ENCODE results near the gene LCLAT1.

LCLAT1 gene

DNA sequence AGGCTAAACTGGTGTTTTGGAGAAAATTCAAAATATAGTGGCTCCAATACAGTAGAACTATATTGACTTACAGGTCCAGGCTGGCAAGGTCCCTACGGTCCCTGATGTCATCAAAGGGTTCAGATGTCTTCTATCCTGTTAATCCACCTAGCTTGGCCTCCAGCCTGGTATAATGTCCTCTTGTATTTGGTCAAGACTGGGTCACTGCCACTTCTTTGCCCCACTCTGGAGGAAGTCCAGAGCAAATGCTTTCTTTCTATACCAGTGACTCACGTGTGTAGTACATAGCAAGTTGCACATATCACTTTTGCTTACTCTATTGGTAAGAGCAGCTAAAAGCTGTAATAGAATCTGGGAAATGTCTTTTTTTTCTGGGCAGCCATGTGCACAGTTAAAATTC is 80.8 kb downstream of the LCLAT1 start:
- H3K27ac Mint-ChIP-seq = no peak overlapping the region
- H3K9me3 Mint-ChIP-seq = peaks cover 4% of the 10 kb centered on the region
- H3K4me1 Mint-ChIP-seq (ENCODE audit: low read depth) = no peaks in the 10 kb centered on the region
- H3K4me3 Mint-ChIP-seq = no peak overlapping the region
- H3K36me3 Mint-ChIP-seq (ENCODE audit: low read depth) = peaks cover 43% of the 10 kb centered on the region
- no peaks in the 10 kb centered on the region for H3K27me3 Mint-ChIP-seq

DNA sequence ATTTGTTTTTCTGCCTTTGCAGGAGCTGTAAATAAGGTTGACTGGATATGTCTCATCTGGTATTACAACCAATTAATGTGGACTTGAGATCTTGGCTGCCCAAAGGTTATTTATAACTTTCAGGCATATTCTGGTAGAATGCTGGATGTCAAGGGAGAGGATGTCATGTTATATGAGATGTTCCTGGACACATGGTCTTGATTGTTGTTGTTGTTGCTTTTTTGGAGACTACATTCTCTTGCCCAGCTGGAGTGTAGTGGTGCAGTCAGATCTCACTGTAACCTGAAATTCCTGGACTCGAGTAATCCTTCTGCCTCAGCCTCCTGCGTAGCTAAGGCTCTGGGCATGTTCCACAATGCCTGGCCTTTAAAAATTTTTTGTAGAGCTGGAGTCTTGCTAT is 83.3 kb downstream of the LCLAT1 start:
- Mint-ChIP-seq H3K27me3 (no peaks in the 10 kb centered on the region), H3K9me3 (peaks cover 9% of the 10 kb centered on the region), H3K4me1 (ENCODE audit: low read depth) (no peaks in the 10 kb centered on the region), H3K4me3 (no peak overlapping the region), H3K36me3 (ENCODE audit: low read depth) (peaks cover 53% of the 10 kb centered on the region), H3K27ac (no peak overlapping the region)

DNA sequence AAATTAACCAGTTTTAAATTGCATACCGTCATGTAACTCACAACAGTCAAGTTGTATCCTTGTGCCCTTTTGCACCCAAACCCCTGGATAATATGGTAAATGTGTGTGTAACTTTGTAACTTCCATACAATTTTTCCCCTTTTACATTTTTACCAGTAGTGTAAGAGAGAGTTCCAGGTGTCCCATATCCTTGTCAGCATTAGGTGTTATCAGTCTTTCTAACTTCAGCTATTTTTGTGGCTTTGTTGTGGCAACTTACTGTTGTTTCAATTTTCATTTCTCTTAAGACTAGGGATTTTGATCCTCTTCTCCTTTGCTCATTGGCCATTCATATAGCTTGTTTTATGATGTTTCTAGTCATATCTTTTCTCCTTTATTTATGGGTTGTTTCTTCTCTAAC is 94.6 kb downstream of the LCLAT1 start:
- Mint-ChIP-seq H3K4me3 (no peak overlapping the region), H3K4me1 (ENCODE audit: low read depth) (peaks cover 19% of the 10 kb centered on the region), H3K36me3 (ENCODE audit: low read depth) (peaks cover 33% of the 10 kb centered on the region), H3K27me3 (no peaks in the 10 kb centered on the region), H3K27ac (no peak overlapping the region), H3K9me3 (peaks cover 4% of the 10 kb centered on the region)

DNA sequence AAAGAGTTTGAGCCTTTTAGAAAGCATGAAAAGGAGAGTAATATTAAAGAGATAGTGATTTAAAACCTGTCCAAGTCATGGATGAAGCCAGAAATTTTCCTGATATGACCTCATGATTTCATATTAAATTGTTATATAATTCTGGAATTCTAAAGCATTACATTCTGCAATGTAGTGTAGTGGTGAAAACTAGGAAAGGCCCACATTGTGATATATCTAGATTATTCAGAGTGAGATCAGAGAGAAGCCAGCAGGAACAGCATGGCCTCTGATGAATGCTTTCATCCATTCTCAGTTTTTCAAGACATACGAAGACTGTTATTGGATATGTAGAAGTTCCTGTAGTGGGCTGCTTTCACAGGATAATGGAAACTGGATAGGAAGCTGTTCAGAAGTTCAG is 98.8 kb downstream of the LCLAT1 start:
- Mint-ChIP-seq H3K27ac (no peak overlapping the region), H3K9me3 (peaks cover 3% of the 10 kb centered on the region), H3K4me1 (ENCODE audit: low read depth) (peaks cover 19% of the 10 kb centered on the region), H3K4me3 (no peak overlapping the region), H3K27me3 (no peaks in the 10 kb centered on the region), H3K36me3 (ENCODE audit: low read depth) (peaks cover 23% of the 10 kb centered on the region)

DNA sequence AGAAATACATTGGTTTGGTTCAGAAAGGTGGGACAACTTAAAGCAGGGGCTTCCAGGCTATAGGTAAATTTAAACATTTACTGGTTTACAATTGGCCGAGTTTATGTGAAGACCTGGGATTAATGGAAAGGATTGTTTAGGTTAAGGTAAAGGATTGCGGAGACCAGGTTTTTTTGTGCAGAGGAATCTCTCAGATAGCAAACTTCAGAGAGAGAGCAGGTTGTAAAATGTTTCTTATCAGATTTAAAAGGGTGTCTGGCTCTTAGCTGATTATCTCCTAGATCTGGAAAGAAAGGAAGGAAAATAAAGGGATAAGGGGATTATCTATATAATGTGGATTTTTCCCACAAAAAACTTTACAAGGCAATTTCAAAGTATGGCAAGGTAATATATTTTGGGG is 101.3 kb downstream of the LCLAT1 start:
- Mint-ChIP-seq H3K36me3 (ENCODE audit: low read depth) (peaks cover 21% of the 10 kb centered on the region), H3K4me3 (no peak overlapping the region), H3K27ac (no peak overlapping the region), H3K9me3 (no peaks in the 10 kb centered on the region), H3K4me1 (ENCODE audit: low read depth) (no peaks in the 10 kb centered on the region), H3K27me3 (no peaks in the 10 kb centered on the region)

DNA sequence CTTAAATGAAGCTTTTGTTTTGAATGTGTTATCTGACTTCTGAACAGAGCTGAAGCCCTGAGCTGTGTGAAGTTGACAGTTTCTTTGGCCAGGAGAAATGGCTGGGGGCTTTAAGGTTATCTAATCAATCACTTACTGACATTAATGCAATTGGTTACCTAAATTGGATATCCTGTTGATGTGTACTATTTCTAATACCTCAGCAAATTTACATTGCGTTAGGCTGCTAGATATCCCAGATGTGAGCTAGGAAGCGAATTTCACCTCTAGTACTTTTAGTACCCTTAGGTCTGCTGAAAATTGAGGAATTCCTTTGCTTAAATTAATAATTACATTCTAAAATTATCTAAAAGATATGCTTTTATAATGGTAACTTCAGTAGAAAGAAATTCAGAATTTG is 102.0 kb downstream of the LCLAT1 start:
- Mint-ChIP-seq H3K36me3 (ENCODE audit: low read depth) (peaks cover 21% of the 10 kb centered on the region), H3K4me3 (no peak overlapping the region), H3K4me1 (ENCODE audit: low read depth) (no peaks in the 10 kb centered on the region), H3K9me3 (no peaks in the 10 kb centered on the region), H3K27ac (no peak overlapping the region), H3K27me3 (no peaks in the 10 kb centered on the region)

DNA sequence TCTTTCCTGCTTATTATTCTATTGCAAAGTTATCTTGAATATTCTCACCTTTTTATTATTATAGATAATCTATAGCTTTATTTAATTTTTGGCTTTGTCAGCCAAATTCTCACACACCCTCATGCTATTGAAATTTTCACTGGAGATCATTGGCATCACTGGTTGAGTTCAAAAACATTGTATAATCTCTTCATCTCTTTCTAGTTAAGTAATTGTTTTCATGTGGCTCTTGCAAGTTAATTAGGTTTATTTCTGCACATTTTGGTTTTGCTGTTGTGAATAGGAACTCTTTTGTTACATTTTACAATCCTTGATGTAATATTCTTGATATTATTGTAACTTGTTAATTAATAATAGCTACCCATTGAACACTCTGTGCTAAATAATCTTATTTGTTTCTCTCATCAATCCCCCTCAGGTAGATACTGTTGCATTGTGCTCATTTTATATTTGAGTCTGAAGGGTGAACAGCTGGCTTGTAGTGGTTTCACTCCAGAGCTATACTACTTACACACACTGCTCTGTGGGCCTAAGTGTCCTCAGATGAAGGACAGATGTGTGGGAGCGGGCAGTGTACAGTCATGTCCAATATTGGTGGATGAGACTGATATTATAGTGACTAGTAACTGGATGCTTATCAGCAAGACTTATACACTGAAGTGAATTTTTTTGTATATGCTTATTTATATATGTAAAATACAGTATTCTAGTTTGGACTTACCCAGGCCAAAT is 112.7 kb downstream of the LCLAT1 start:
- no peaks in the 10 kb centered on the region for H3K27me3 Mint-ChIP-seq
- H3K27ac Mint-ChIP-seq = no peak overlapping the region
- H3K36me3 Mint-ChIP-seq (ENCODE audit: low read depth) = peaks cover 24% of the 10 kb centered on the region
- H3K4me3 Mint-ChIP-seq = no peak overlapping the region
- no peaks in the 10 kb centered on the region for H3K9me3 Mint-ChIP-seq
- H3K4me1 Mint-ChIP-seq (ENCODE audit: low read depth) = no peaks in the 10 kb centered on the region

DNA sequence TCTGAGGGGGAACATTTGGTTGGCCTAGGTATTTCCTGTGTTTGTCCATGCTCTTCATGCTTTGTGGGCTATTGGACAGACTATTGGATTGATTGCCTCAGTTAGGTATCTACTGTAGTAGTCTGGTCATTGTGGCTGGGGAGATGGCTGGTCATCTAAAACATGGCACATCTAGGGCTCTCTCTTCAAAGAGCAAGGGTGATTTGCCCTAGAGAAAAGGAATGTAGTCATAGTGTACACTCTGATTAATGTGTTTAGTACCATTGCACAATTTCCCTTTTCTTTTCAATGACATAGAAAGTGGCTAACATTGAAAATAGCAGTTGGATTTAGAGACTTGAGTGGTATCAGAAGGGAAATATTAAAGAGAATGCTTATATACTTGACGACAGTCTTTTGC is 114.3 kb downstream of the LCLAT1 start:
- no peaks in the 10 kb centered on the region for H3K27me3 Mint-ChIP-seq
- H3K4me3 Mint-ChIP-seq = no peak overlapping the region
- H3K36me3 Mint-ChIP-seq (ENCODE audit: low read depth) = peaks cover 22% of the 10 kb centered on the region
- H3K27ac Mint-ChIP-seq = no peak overlapping the region
- no peaks in the 10 kb centered on the region for H3K9me3 Mint-ChIP-seq
- H3K4me1 Mint-ChIP-seq (ENCODE audit: low read depth) = peaks cover 3% of the 10 kb centered on the region

DNA sequence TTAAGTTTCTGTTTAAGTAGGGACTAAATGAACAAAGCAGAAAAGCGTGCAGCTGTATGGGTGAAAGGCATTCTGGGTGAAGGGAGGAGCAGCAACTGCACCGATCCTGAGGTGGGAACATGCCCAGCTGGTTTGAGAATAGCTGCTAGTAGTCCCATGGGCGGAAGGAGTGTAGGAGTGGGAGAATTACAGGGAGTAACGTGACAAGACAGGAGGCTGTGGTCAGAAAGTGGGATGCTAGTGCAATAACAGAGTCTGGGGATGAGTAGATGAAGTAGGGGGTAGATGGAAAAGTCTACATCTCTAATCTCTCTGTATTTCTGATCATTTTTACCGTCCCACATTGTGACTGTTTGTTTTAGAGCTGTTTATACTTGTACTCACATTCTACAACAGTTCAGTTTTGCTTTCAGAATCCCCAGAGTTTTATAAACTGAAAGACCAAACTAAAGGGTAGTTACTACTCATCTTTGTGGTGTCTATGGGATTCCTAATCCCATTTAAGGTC is 118.9 kb downstream of the LCLAT1 start:
- Mint-ChIP-seq H3K36me3 (ENCODE audit: low read depth) (peaks cover 52% of the 10 kb centered on the region), H3K4me1 (ENCODE audit: low read depth) (peaks cover 3% of the 10 kb centered on the region), H3K9me3 (no peaks in the 10 kb centered on the region), H3K27ac (peak overlapping the region; percentile 6), H3K4me3 (no peak overlapping the region), H3K27me3 (no peaks in the 10 kb centered on the region)

DNA sequence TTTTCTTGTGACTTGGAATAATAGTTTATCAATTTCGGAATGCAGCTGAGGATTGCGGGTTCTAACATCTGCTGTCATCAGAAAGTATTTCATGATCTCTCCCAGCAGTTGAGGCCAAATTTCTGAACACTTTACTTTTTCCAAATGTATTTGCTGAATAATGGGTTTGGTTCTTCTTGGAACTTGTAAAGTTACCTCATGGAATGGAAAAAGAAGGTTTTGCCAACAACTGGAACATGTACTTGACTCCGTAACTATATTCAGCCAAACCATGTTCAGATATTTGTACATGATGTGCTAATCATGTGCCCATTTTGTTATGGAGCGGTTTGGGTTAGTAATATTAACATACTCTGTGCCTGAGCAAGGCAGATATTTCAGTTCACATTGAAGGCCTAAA is 119.6 kb downstream of the LCLAT1 start:
- Mint-ChIP-seq H3K27me3 (no peaks in the 10 kb centered on the region), H3K4me1 (ENCODE audit: low read depth) (peaks cover 7% of the 10 kb centered on the region), H3K9me3 (no peaks in the 10 kb centered on the region), H3K4me3 (no peak overlapping the region), H3K27ac (no peak overlapping the region), H3K36me3 (ENCODE audit: low read depth) (peaks cover 51% of the 10 kb centered on the region)

DNA sequence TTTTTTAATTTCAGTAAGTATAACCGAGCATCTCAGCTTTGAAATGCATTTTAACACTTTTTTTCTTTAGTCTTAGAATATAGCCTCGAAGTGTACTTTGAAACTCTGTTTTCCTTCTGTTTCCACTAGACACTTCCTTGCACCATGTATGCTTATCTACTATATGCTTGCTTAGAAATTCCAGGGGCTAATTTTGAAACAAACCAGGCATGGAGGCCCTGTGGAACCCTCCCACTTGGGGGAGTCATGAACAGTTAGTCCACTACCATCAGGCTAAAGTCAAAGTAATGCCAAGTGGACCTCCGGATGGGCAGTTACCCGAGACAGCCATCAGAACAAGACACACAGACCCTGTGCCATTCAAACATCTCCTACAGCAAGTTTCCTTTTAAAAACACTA is 120.3 kb downstream of the LCLAT1 start:
- Mint-ChIP-seq H3K9me3 (no peaks in the 10 kb centered on the region), H3K27ac (no peak overlapping the region), H3K4me3 (no peak overlapping the region), H3K4me1 (ENCODE audit: low read depth) (peaks cover 14% of the 10 kb centered on the region), H3K36me3 (ENCODE audit: low read depth) (peaks cover 55% of the 10 kb centered on the region), H3K27me3 (no peaks in the 10 kb centered on the region)

DNA sequence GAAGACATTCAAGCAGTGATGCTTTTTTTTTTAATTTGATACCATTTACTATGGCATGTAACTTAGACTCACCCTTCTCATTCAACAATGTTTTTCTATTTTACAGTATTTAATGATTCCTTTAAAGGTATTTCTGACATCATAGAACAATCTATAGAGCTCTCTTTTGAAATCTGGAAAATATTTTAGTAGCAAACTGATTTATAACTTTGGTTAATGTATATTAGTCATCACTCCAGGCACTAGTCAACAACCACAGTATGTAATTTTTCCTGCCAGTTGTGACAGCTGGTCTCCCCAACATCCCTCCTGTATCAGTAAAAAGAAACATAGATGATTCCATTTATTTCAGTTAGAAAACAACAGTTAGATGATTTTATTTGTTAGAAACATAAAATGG is 122.9 kb downstream of the LCLAT1 start:
- Mint-ChIP-seq H3K4me1 (ENCODE audit: low read depth) (peaks cover 14% of the 10 kb centered on the region), H3K36me3 (ENCODE audit: low read depth) (peaks cover 57% of the 10 kb centered on the region), H3K27ac (no peak overlapping the region), H3K9me3 (no peaks in the 10 kb centered on the region), H3K27me3 (no peaks in the 10 kb centered on the region), H3K4me3 (no peak overlapping the region)

DNA sequence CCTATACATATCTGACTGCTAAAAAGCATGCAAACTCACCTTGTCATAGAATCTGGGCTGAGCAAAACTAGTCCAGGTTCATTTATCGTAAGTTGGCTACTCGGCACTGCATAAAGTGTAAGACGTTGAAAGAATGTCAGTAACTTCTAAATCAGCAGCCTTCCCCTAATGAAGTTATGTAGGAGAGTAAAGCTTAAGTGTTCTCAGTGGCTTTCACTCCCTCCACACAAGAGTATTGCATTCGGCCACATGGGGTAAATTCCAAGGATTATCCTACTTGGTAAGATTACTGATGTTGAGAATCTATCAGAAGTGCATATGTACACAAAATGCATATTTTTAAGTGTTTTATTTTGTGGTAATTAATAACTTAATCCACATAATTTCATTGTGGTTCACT is 130.1 kb downstream of the LCLAT1 start:
- Mint-ChIP-seq H3K27ac (no peak overlapping the region), H3K4me1 (ENCODE audit: low read depth) (peaks cover 18% of the 10 kb centered on the region), H3K9me3 (no peaks in the 10 kb centered on the region), H3K27me3 (no peaks in the 10 kb centered on the region), H3K4me3 (no peak overlapping the region), H3K36me3 (ENCODE audit: low read depth) (peaks cover 29% of the 10 kb centered on the region)

DNA sequence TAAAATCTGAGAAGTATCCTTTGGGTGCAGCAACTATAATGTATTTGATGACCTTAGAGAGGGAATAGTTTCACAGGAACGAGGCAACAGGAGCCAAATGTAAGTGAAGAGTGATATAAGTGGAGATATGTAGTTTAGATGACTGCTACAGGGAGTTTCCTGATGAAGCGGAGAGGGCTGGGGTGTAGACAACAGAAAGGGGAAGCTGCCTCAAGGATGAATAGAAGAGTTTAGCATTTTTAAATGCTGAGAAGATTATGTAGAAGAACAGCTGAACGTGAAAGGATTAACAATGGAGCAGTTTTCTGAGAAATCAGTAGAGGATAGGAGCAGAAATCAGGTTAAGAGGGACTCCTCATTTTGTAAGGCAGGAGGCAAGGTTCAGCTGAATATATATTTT is 133.3 kb downstream of the LCLAT1 start:
- Mint-ChIP-seq H3K4me1 (ENCODE audit: low read depth) (peaks cover 28% of the 10 kb centered on the region), H3K27ac (no peak overlapping the region), H3K4me3 (no peak overlapping the region), H3K27me3 (no peaks in the 10 kb centered on the region), H3K36me3 (ENCODE audit: low read depth) (peaks cover 19% of the 10 kb centered on the region), H3K9me3 (no peaks in the 10 kb centered on the region)

DNA sequence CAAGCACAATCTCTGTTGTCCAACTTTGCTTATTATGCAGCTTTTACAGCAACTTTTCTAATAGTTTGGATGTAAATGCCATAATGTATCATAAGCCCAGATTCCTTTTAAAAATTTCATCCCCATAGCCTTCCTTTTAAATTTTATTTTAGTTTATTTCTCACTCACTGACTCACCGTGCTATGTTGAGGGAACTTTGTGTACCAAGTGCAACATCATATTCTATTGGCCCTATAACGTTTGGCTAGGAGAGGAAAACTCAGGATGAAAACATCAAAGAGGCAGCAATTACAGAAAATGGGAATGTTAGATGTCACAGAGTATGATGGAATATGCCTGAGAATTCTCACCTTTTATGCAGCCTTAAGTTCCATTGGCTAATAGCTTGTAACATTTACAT is 135.5 kb downstream of the LCLAT1 start:
- Mint-ChIP-seq H3K4me3 (no peak overlapping the region), H3K4me1 (ENCODE audit: low read depth) (peaks cover 37% of the 10 kb centered on the region), H3K9me3 (no peaks in the 10 kb centered on the region), H3K36me3 (ENCODE audit: low read depth) (peaks cover 28% of the 10 kb centered on the region), H3K27ac (no peak overlapping the region), H3K27me3 (no peaks in the 10 kb centered on the region)

DNA sequence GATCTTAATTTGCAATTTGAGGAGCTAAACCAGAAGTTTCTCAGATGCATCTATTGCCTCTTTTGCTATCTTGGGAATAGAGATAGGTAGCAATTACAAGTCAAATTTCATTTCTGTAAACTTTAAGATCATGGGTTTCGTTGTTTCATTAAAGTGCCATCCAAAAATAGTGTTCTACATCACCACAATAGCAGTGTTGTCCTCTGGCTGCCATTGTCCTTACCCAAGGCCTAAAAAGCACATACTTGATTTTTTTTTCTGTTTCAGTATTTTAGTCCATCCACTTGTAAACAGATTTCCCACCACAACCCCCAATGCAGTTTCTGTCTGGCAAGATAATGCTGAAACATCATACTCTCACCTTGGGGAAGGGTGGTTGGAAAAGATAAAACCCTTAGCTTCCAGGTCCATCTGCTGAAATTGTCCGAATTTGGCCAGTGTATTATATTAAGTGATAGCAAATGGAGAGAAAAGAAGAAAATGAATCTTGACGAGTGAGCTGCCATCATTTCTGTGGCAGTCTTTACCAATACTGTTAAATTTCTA is 136.2 kb downstream of the LCLAT1 start:
- Mint-ChIP-seq H3K4me3 (no peak overlapping the region), H3K36me3 (ENCODE audit: low read depth) (peaks cover 28% of the 10 kb centered on the region)

More for the DNA sequence above, 136.2 kb downstream of the LCLAT1 start:
- H3K27ac Mint-ChIP-seq = no peak overlapping the region
- H3K4me1 Mint-ChIP-seq (ENCODE audit: low read depth) = peaks cover 37% of the 10 kb centered on the region
- no peaks in the 10 kb centered on the region for H3K27me3 Mint-ChIP-seq
- H3K9me3 Mint-ChIP-seq = no peaks in the 10 kb centered on the region
